ENCODE results near the gene PLEKHA5.
"Not testable (repeated sequence)": the region's sequence is repeated elsewhere in the genome, so short reads cannot be mapped to it uniquely, and the experiment has no call there.

The PLEKHA5 gene

GRCh38 chr12:19278407-19278806 is 148.9 kb downstream of the PLEKHA5 start:
- DNase-seq (ENCODE audit: low spot score) = no peak

- no peak for DNase-seq (ENCODE audit: low spot score)
These were observed 152.7 kb downstream of the PLEKHA5 start for GRCh38 chr12:19282133-19282699.

GRCh38 chr12:19284658-19285057 is 155.1 kb downstream of the PLEKHA5 start:
- DNase-seq (ENCODE audit: low spot score) = no peak

- no peak for DNase-seq (ENCODE audit: low spot score)
These were observed 156.4 kb downstream of the PLEKHA5 start for GRCh38 chr12:19285793-19286448.

- no peak for DNase-seq (ENCODE audit: low spot score)
These were observed 157.8 kb downstream of the PLEKHA5 start for GRCh38 chr12:19287302-19287701.

GRCh38 chr12:19288161-19288560 is 158.6 kb downstream of the PLEKHA5 start:
- no peak for DNase-seq (ENCODE audit: low spot score)

- DNase-seq (ENCODE audit: low spot score) = peak; percentile 47
These were observed 159.2 kb downstream of the PLEKHA5 start for GRCh38 chr12:19288603-19289244.

GRCh38 chr12:19298836-19299605 is 169.5 kb downstream of the PLEKHA5 start:
- no peak for DNase-seq (ENCODE audit: low spot score)

GRCh38 chr12:19299765-19300164 is 170.2 kb downstream of the PLEKHA5 start:
- no peak for DNase-seq (ENCODE audit: low spot score)

- no peak for DNase-seq (ENCODE audit: low spot score)
These were observed 171.7 kb downstream of the PLEKHA5 start for GRCh38 chr12:19301223-19301622.

- no peak for DNase-seq (ENCODE audit: low spot score)
These were observed 172.2 kb downstream of the PLEKHA5 start for GRCh38 chr12:19301688-19302087.

GRCh38 chr12:19302100-19302640 is 172.6 kb downstream of the PLEKHA5 start:
- DNase-seq (ENCODE audit: low spot score) = no peak

GRCh38 chr12:19303496-19303895 is 174.0 kb downstream of the PLEKHA5 start:
- DNase-seq (ENCODE audit: low spot score) = no peak

GRCh38 chr12:19304149-19304750 is 174.7 kb downstream of the PLEKHA5 start:
- DNase-seq (ENCODE audit: low spot score) = no peak

GRCh38 chr12:19305621-19306020 is 176.1 kb downstream of the PLEKHA5 start:
- DNase-seq (ENCODE audit: low spot score) = not testable (repeated sequence)

- DNase-seq (ENCODE audit: low spot score) = no peak
These were observed 176.8 kb downstream of the PLEKHA5 start for GRCh38 chr12:19306366-19306765.

- peak; percentile 43 for DNase-seq (ENCODE audit: low spot score)
These were observed 177.9 kb downstream of the PLEKHA5 start for GRCh38 chr12:19307451-19307850.

- no peak for DNase-seq (ENCODE audit: low spot score)
These were observed 181.6 kb downstream of the PLEKHA5 start for GRCh38 chr12:19311165-19311564.

- no peak for DNase-seq (ENCODE audit: low spot score)
These were observed 183.1 kb downstream of the PLEKHA5 start for GRCh38 chr12:19312637-19313036.

- peak; percentile 8 for DNase-seq (ENCODE audit: low spot score)
These were observed 186.9 kb downstream of the PLEKHA5 start for GRCh38 chr12:19316425-19316824.

GRCh38 chr12:19322376-19322775 is 192.8 kb downstream of the PLEKHA5 start:
- DNase-seq (ENCODE audit: low spot score) = no peak

- DNase-seq (ENCODE audit: low spot score) = no peak
These were observed 194.3 kb downstream of the PLEKHA5 start for GRCh38 chr12:19323805-19324204.

Data from COLO829 (cell line).